ENCODE results near the gene ADARB1. TPM values are rescaled to one million over a fixed set of nuclear protein-coding genes. Genes with fewer than 3 reads are reported as not detected.

The ADARB1 gene
- total and polyA plus RNA-seq, 2 experiments from 2014 or later: 4.8 to 14.8 TPM

GRCh38 chr21:45112371-45112770 lies 38.0 kb downstream of the ADARB1 start:
- no peaks in the 10 kb centered on the region for H3K4me1 Mint-ChIP-seq

More at GRCh38 chr21:45112371-45112770, 38.0 kb downstream of the ADARB1 start:
- DNase-seq (ENCODE audit: low spot score): no peak
- Mint-ChIP-seq H3K27me3 (ENCODE audit: insufficient read depth, low read depth, poor library complexity) (peaks cover 1% of the 10 kb centered on the region), H3K9me3 (no peaks in the 10 kb centered on the region), H3K36me3 (ENCODE audit: low read depth) (no peaks in the 10 kb centered on the region), H3K27ac (no peak overlapping the region; the same call in 1 of the 2 replicates), H3K4me3 (no peak overlapping the region)
- no peak overlapping the region for H2AFZ ChIP-seq
- no peaks in the 10 kb centered on the region for H3K9me2 ChIP-seq (ENCODE audit: insufficient read depth)
- H3K4me3 ChIP-seq: no peak overlapping the region
- H3K36me3 ChIP-seq (ENCODE audit: insufficient read depth): no peaks in the 10 kb centered on the region
- no peak overlapping the region for H3K4me2 ChIP-seq
- no peaks in the 10 kb centered on the region for H3F3A ChIP-seq (replicated peaks; ENCODE audit: low read depth)
- no peak for ATAC-seq
- H3K27ac ChIP-seq (ENCODE audit: low read depth): no peak overlapping the region
- H3K79me2 ChIP-seq (replicated peaks; ENCODE audit: insufficient read depth): 0 out of 2 replicates have a peak, but pooled peaks cover 5% of the 10 kb centered on the region
- no peak for TF ChIP-seq STAT1 (IDR thresholded peaks at IDR 0.05; ENCODE audit: unreplicated experiment)
- TF ChIP-seq EZH2phosphoT487 (IDR thresholded peaks at IDR 0.05; ENCODE audit: unreplicated experiment): no peak
- TF ChIP-seq ZNF331 (CRISPR knock-in tag; IDR thresholded peaks at IDR 0.05; ENCODE audit: low read depth): no peak
- no peak for TF ChIP-seq ETS1 (IDR thresholded peaks at IDR 0.05)
- TF ChIP-seq CREB1 (CRISPR knock-in tag; IDR thresholded peaks at IDR 0.05; ENCODE audit: low read depth): no peak
- TF ChIP-seq EZH2 (IDR thresholded peaks at IDR 0.05; ENCODE audit: low read depth, unreplicated experiment): no peak
- no peak for TF ChIP-seq REST (IDR thresholded peaks at IDR 0.05; ENCODE audit: unreplicated experiment)
- no peak for TF ChIP-seq ZNF114 (CRISPR knock-in tag; IDR thresholded peaks at IDR 0.05)
- no peak for TF ChIP-seq ZNF462 (CRISPR knock-in tag; IDR thresholded peaks at IDR 0.05)
- no peak for TF ChIP-seq POLR2AphosphoS5 (IDR thresholded peaks at IDR 0.05; ENCODE audit: low read depth)
- TF ChIP-seq NANOG (IDR thresholded peaks at IDR 0.05; ENCODE audit: borderline replicate concordance): no peak
- TF ChIP-seq JUNB (IDR thresholded peaks at IDR 0.05; ENCODE audit: unreplicated experiment): no peak
- TF ChIP-seq CTCF (conservative IDR thresholded peaks at IDR 0.05; ENCODE audit: low read depth in 2 of 2): no peak
- no peaks in the 10 kb centered on the region for H3K4me1 ChIP-seq (ENCODE audit: insufficient read depth)
- no peaks in the 10 kb centered on the region for H3K27me3 ChIP-seq (ENCODE audit: insufficient read depth)
- peaks cover 5% of the 10 kb centered on the region for H4K20me1 ChIP-seq (replicated peaks; ENCODE audit: insufficient read depth)
